Mesothelial cell of epicardium (in vitro differentiated cells): ENCODE results near the gene KRT13. TPM values are rescaled to one million over a fixed set of nuclear protein-coding genes. Genes with fewer than 3 reads are reported as not detected.

Experiments used
- DNase-seq, 2 experiments: peaks; one replicate each; pipeline ENCODE4 v3.0.0; 2021; ENCODE audit warnings: low spot score in 2 of 2; ENCODE audit not compliant: unreplicated experiment in 2 of 2
- H3K27ac Mint-ChIP-seq: 2 replicates; pipeline ENCODE4 v1.8.0; 2021; ENCODE audit warnings: mixed read lengths
- H3K27me3 Mint-ChIP-seq: 2 replicates; pipeline ENCODE4 v1.8.0; 2021; ENCODE audit warnings: low read depth, mixed read lengths
- H3K36me3 Mint-ChIP-seq: 2 replicates; pipeline ENCODE4 v1.8.0; 2021; ENCODE audit warnings: mixed read lengths
- H3K4me1 Mint-ChIP-seq: 2 replicates; pipeline ENCODE4 v1.8.0; 2021; ENCODE audit warnings: mixed read lengths
- H3K4me3 Mint-ChIP-seq: 2 replicates; pipeline ENCODE4 v1.8.0; 2021; ENCODE audit warnings: mild to moderate bottlenecking, moderate library complexity, mixed read lengths
- H3K9me3 Mint-ChIP-seq: 2 replicates; pipeline ENCODE4 v1.8.0; 2021; ENCODE audit warnings: mixed read lengths
- total RNA-seq: library from RNA; stranded (reverse); gene quantifications from 3 replicates; pipeline ENCODE4 v1.2.1, GENCODE V29; 2021
- TF ChIP-seq, protein P1 (sequence below): fragments of 200-600 bp; sonication (generic); IDR thresholded peaks from one replicate; pipeline ENCODE4 v1.5.0; 2021; ENCODE audit warnings: antibody characterized with exemption; ENCODE audit not compliant: unreplicated experiment

Gene KRT13
- total RNA-seq, 1 donor from 2014 or later: 5.3 TPM

- TF ChIP-seq, protein P1, sequence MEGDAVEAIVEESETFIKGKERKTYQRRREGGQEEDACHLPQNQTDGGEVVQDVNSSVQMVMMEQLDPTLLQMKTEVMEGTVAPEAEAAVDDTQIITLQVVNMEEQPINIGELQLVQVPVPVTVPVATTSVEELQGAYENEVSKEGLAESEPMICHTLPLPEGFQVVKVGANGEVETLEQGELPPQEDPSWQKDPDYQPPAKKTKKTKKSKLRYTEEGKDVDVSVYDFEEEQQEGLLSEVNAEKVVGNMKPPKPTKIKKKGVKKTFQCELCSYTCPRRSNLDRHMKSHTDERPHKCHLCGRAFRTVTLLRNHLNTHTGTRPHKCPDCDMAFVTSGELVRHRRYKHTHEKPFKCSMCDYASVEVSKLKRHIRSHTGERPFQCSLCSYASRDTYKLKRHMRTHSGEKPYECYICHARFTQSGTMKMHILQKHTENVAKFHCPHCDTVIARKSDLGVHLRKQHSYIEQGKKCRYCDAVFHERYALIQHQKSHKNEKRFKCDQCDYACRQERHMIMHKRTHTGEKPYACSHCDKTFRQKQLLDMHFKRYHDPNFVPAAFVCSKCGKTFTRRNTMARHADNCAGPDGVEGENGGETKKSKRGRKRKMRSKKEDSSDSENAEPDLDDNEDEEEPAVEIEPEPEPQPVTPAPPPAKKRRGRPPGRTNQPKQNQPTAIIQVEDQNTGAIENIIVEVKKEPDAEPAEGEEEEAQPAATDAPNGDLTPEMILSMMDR: no peak
- Mint-ChIP-seq H3K27ac (peak overlapping the region; percentile 75), H3K4me1 (peaks cover 64% of the 10 kb centered on the region), H3K4me3 (no peak overlapping the region), H3K36me3 (no peaks in the 10 kb centered on the region), H3K9me3 (no peaks in the 10 kb centered on the region), H3K27me3 (no peaks in the 10 kb centered on the region)
- no peak for DNase-seq
Measured at GRCh38 chr17:41536741-41537613, 31.6 kb upstream of the KRT13 start.

DNA sequence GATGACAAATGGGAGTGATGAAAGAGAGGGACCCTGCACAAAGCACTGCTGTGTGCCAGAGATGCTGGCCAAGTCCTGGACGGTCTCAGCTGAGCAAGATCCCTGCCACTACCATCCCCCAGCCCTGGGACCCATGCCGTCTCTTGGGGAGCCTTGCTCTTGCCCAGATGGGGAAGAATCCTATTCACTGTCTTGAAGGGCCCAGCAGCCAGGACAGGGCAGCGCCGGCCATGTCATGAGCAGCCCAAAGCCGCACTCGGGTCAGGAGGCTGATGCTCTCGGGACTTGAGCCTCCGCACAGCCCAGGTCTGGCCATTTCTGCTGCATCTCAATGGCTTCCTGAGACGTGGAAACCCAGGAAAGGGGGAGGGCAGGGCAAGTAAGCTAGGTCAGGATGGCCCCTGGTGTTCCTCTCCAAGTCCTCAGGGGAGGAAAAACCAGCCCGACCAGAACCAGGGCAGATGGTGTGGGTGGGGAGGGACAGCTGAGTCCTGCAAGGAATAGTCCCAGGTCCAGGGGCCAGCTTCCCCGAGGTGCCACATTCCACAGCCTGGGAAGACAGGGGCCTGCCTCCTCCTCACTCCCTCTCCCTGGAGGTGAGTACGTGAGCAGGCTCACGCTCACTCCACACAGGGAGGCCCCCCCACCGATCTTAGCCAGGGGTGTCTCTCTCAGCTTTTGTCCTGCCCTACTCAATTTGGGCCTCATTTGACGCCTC is 30.5 kb upstream of the KRT13 start:
- H3K36me3 Mint-ChIP-seq: no peaks in the 10 kb centered on the region
- peak overlapping the region; percentile 59 for H3K27ac Mint-ChIP-seq
- DNase-seq: no peak
- no peaks in the 10 kb centered on the region for H3K9me3 Mint-ChIP-seq
- TF ChIP-seq, protein P1: no peak
- no peaks in the 10 kb centered on the region for H3K27me3 Mint-ChIP-seq
- peaks cover 61% of the 10 kb centered on the region for H3K4me1 Mint-ChIP-seq
- H3K4me3 Mint-ChIP-seq: no peak overlapping the region

DNA sequence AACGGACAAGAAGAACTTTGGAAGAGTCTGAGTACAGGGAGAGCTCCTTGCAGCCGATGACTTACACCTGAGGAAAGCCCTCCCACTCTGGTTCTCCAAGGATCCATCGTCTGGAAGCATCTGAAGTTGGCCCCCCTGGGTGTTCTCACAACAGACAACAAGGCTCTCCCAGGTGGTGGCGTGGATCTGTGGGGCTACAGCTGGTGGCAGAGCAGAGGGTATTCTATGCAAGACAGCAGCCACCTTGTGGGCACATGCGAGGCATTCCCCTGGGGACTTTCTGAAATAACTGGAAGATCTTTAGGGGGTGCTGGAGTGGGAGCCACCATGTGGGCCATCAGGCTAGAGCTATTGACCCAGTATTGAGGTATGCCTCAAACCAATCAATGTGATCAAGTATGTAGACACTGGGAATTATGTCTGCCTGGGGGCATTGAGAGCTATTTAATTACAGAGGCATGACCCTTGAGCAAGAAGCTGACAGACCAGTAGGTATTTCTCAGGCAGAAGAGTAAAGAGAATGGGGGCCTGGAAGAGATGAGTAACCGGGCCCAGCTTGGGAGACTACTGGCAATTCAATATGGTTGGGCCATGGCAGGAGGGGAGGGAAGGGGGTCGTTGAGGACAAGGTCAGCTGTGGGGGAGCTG is 29.6 kb upstream of the KRT13 start:
- Mint-ChIP-seq H3K4me3 (no peak overlapping the region), H3K27me3 (no peaks in the 10 kb centered on the region), H3K4me1 (peaks cover 65% of the 10 kb centered on the region), H3K27ac (peak overlapping the region; percentile 2), H3K9me3 (no peaks in the 10 kb centered on the region), H3K36me3 (no peaks in the 10 kb centered on the region)
- TF ChIP-seq, protein P1: no peak
- DNase-seq: no peak

GRCh38 chr17:41533613-41534012 is 28.2 kb upstream of the KRT13 start:
- peaks cover 67% of the 10 kb centered on the region for H3K4me1 Mint-ChIP-seq
- TF ChIP-seq, protein P1: no peak
- no peaks in the 10 kb centered on the region for H3K36me3 Mint-ChIP-seq
- H3K4me3 Mint-ChIP-seq: no peak overlapping the region
- H3K27ac Mint-ChIP-seq: no peak overlapping the region
- no peak for DNase-seq
- peaks cover 6% of the 10 kb centered on the region for H3K27me3 Mint-ChIP-seq
- H3K9me3 Mint-ChIP-seq: no peaks in the 10 kb centered on the region

GRCh38 chr17:41532947-41533570 is 27.6 kb upstream of the KRT13 start:
- peaks cover 68% of the 10 kb centered on the region for H3K4me1 Mint-ChIP-seq
- no peaks in the 10 kb centered on the region for H3K9me3 Mint-ChIP-seq
- no peak overlapping the region for H3K4me3 Mint-ChIP-seq
- TF ChIP-seq, protein P1: no peak
- H3K27ac Mint-ChIP-seq: no peak overlapping the region
- DNase-seq: no peak
- no peaks in the 10 kb centered on the region for H3K36me3 Mint-ChIP-seq
- peaks cover 10% of the 10 kb centered on the region for H3K27me3 Mint-ChIP-seq
